Transverse colon (tissue), 4 donors: ENCODE data around the gene GPR148. TPM values are rescaled to one million over a fixed set of nuclear protein-coding genes. Genes with fewer than 3 reads are reported as not detected.

ENCODE experiments used
- DNase-seq: peaks from one replicate; pipeline ENCODE4 v3.0.0-alpha.2; 2019
- H3K27ac ChIP-seq, 4 donors: fragments of 200-600 bp; sonication (generic); 2 replicates each; pipeline ENCODE4 v1.5.1; 2016 to 2018; ENCODE audit warnings: inconsistent platforms in 4 of 4
- H3K27me3 ChIP-seq: fragments of 200-600 bp; sonication (generic); 2 replicates; pipeline ENCODE4 v1.5.1; 2017; ENCODE audit warnings: inconsistent platforms
- H3K36me3 ChIP-seq, 4 donors: fragments of 200-600 bp; sonication (generic); 2 replicates each; pipeline ENCODE4 v1.5.1; 2017 to 2019; ENCODE audit warnings: inconsistent platforms in 4 of 4
- H3K4me1 ChIP-seq, 4 donors: fragments of 200-600 bp; sonication (generic); 2 replicates each; pipeline ENCODE4 v1.5.1; 2017 to 2020; ENCODE audit warnings: inconsistent platforms in 4 of 4
- H3K4me3 ChIP-seq, 4 donors: fragments of 200-600 bp; sonication (generic); 1 replicate in 1 of 4; 2 replicates in 3 of 4; pipeline versions ENCODE4 v1.5.1 to v1.6.1; 2017 to 2019; ENCODE audit warnings: inconsistent platforms in 4 of 4
- H3K9me3 ChIP-seq, 2 donors: fragments of 200-600 bp; sonication (generic); 2 replicates each; pipeline ENCODE4 v1.5.1; 2017 to 2019; ENCODE audit warnings: inconsistent platforms in 2 of 2
- EP300 ChIP-seq: sonication (generic); formaldehyde crosslinking; IDR thresholded peaks from one replicate; pipeline ENCODE4 v1.6.1; 2017; ENCODE audit warnings: antibody characterized with exemption, low read depth
- POLR2A ChIP-seq: fragments of 450-650 bp; IDR thresholded peaks from one replicate; pipeline ENCODE4 v1.6.1; 2016; ENCODE audit warnings: antibody characterized with exemption, mild to moderate bottlenecking, moderate library complexity
- POLR2AphosphoS5 ChIP-seq, 3 donors: sonication (generic); formaldehyde crosslinking; IDR thresholded peaks; one replicate each; pipeline ENCODE4 v1.6.1; 2016; ENCODE audit warnings: antibody characterized with exemption in 3 of 3
- WGBS, 2 donors: methylation state at CpG; one replicate each; pipeline ENCODE4 v1.1.5; 2018; ENCODE audit warnings: low coverage in 1 of 2; 5-methylcytosine and 5-hydroxymethylcytosine counted together
- in situ Hi-C, 4 donors: fragments of 200-750 bp; cut with MboI; loops; one replicate each; pipeline versions ENCODE4 v1.15.0 to v1.15.1; 2017; ENCODE audit warnings: low sequenced_read_pairs in 3 of 4, low pct_ligation_motif_present in 1 of 4, low pct_unique_long_range_greater_than_20kb in 1 of 4
- intact Hi-C: fragments of 100-400 bp; cut with DNase I; formaldehyde crosslinking; loops from one replicate; pipeline ENCODE4 v1.15.1; 2023; ENCODE audit warnings: low total_unique reads
- total RNA-seq, 4 donors: library from RNA; depleted of rRNA; stranded (reverse); fragments of >200 nt; gene quantifications; one replicate each; pipeline ENCODE4 v1.1.0, GENCODE V29; 2016
- TF ChIP-seq, protein P1 (sequence below), 5 experiments: fragments of 200-600 bp in 3 of 5; fragments of 450-650 bp in 2 of 5; sonication (generic) in 3 of 5; IDR thresholded peaks; 1 replicate in 2 of 5; 2 replicates in 3 of 5; pipeline ENCODE4 v1.5.1; 2016 to 2017; ENCODE audit warnings: antibody characterized with exemption in 5 of 5, inconsistent platforms in 3 of 5, mild to moderate bottlenecking in 2 of 5, moderate library complexity in 1 of 5

GPR148 gene
- total RNA-seq, 4 donors from 2014 or later, result not detected

- Histone ChIP-seq H3K9me3 (no peaks in the 10 kb centered on the region), H3K27ac (no peak overlapping the region), H3K4me3 (no peak overlapping the region), H3K27me3 (no peaks in the 10 kb centered on the region), H3K36me3 (no peaks in the 10 kb centered on the region), H3K4me1 (no peaks in the 10 kb centered on the region)
- in situ Hi-C loops (no loop called here), intact Hi-C loops (no loop called here)
- WGBS, 2 donors, result 73% methylated on average over 3 of the region's 7 CpGs; no CpG with 5 or more reads in 1 of the 2 donors
- no peak for TF ChIP-seq POLR2A
- TF ChIP-seq, protein P1, sequence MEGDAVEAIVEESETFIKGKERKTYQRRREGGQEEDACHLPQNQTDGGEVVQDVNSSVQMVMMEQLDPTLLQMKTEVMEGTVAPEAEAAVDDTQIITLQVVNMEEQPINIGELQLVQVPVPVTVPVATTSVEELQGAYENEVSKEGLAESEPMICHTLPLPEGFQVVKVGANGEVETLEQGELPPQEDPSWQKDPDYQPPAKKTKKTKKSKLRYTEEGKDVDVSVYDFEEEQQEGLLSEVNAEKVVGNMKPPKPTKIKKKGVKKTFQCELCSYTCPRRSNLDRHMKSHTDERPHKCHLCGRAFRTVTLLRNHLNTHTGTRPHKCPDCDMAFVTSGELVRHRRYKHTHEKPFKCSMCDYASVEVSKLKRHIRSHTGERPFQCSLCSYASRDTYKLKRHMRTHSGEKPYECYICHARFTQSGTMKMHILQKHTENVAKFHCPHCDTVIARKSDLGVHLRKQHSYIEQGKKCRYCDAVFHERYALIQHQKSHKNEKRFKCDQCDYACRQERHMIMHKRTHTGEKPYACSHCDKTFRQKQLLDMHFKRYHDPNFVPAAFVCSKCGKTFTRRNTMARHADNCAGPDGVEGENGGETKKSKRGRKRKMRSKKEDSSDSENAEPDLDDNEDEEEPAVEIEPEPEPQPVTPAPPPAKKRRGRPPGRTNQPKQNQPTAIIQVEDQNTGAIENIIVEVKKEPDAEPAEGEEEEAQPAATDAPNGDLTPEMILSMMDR (IDR thresholded peaks at IDR 0.05), result no peak
- TF ChIP-seq POLR2AphosphoS5 (IDR thresholded peaks at IDR 0.05), result no peak
- TF ChIP-seq EP300, result no peak
- DNase-seq, result no peak
These were observed 38.5 kb downstream of the GPR148 start for GRCh38 chr2:130767408-130767775.

DNA sequence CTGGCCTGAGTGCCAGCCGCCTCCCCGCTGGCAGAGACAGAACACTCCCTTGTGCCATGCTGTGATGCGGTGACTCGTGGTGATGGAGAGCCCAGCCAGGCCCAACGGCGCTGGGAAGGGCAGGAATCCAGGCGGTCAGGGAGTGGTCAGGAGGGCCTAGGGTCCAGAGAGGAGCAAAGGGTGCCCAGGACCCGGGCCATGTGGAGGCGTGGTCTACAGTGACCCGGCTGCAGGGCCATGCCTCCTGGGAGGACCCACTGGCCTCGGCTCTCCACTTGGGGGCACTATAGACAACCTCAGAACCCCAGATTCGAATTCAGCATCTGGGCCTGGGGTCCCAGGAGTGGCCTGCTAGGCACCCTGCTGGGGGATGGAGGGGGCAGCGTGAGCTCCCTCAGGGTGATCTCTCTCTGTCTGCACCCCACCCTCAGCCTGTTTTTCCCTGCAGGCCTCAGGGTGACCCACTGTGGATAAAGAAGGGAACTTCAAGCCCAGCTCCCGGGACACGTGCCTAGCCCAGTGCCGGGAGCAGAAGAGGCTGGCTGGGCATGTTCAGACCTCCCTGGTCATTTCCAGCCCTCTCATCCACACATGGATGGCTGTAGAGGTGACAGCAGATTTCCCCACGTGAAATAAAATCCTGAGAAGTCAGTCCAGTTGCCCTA is 39.5 kb downstream of the GPR148 start:
- in situ Hi-C loops, result no loop called here
- no peak for DNase-seq
- Histone ChIP-seq H3K4me1 (no peaks in the 10 kb centered on the region), H3K36me3 (no peaks in the 10 kb centered on the region), H3K4me3 (no peak overlapping the region), H3K27ac (no peak overlapping the region), H3K9me3 (no peaks in the 10 kb centered on the region), H3K27me3 (no peaks in the 10 kb centered on the region)
- WGBS, 2 donors, result 73% methylated on average over 17 of the region's 17 CpGs; no CpG with 5 or more reads in 1 of the 2 donors
- intact Hi-C loops, result no loop called here
- TF ChIP-seq EP300 (no peak), POLR2A (no peak), POLR2AphosphoS5 (IDR thresholded peaks at IDR 0.05) (no peak)
- TF ChIP-seq, protein P1 (IDR thresholded peaks at IDR 0.05), result no peak

DNA sequence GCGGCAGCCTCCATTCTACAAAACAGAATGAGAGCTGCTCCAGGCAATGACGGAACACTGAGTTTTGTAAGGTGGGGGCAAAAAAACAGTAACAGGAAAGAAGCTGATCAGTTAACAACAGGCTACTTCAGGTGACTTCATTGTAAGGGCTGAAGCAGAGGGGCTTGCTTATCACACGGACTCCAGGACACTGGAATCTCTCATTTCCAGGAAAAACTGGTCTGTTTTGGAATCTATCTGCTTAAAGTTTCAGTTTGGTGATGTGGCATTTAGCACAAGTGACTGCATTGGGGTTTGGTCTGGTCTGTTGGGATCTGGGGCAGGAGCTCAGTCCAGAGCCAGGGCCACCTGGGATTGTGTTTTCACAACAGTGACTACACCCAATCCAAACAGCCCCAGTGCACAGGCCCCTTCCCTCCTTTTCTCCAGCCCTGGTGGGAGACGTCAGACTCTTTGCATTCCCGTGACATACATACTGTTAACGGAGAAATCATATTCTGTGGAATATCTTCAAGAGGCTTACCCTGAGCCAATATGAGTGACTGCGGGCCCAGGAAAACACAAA is 40.6 kb downstream of the GPR148 start:
- Histone ChIP-seq H3K9me3 (no peaks in the 10 kb centered on the region), H3K36me3 (no peaks in the 10 kb centered on the region), H3K4me1 (no peaks in the 10 kb centered on the region), H3K4me3 (no peak overlapping the region), H3K27me3 (no peaks in the 10 kb centered on the region), H3K27ac (no peak overlapping the region)
- WGBS, 2 donors, result 81 to 96% methylated on average over 5 to 7 of the region's 7 CpGs
- intact Hi-C loops (no loop called here), in situ Hi-C loops (no loop called here)
- TF ChIP-seq, protein P1 (IDR thresholded peaks at IDR 0.05), result no peak
- no peak for TF ChIP-seq EP300
- no peak for TF ChIP-seq POLR2AphosphoS5 (IDR thresholded peaks at IDR 0.05)
- TF ChIP-seq POLR2A, result no peak
- DNase-seq, result no peak

- no peaks in the 10 kb centered on the region for H3K36me3 ChIP-seq
- H3K4me3 ChIP-seq, result no peak overlapping the region
- TF ChIP-seq POLR2A (no peak), EP300 (no peak), POLR2AphosphoS5 (IDR thresholded peaks at IDR 0.05) (no peak)
- no peaks in the 10 kb centered on the region for H3K4me1 ChIP-seq
- WGBS, 2 donors, result 42 to 59% methylated on average over 3 to 4 of the region's 4 CpGs
- in situ Hi-C loops, result no loop called here
- intact Hi-C loops, result no loop called here
- H3K27ac ChIP-seq, result no peak overlapping the region
- no peak for DNase-seq
- no peaks in the 10 kb centered on the region for H3K9me3 ChIP-seq
- no peaks in the 10 kb centered on the region for H3K27me3 ChIP-seq
These were observed 47.7 kb downstream of the GPR148 start for GRCh38 chr2:130776550-130776949.
